Measurements from ENCODE around the gene RAVER1.

RAVER1 gene

GRCh38 chr19:10266706-10267105 is 66.6 kb downstream of the RAVER1 start:
- DNase-seq = no peak

Measured in activated CD4-positive, CD25-positive, alpha-beta regulatory T cell (primary cell).